ENCODE measurements around the gene TNNT3.
"Not testable (repeated sequence)": the region's sequence is repeated elsewhere in the genome, so short reads cannot be mapped to it uniquely, and the experiment has no call there.

Gene TNNT3

DNA sequence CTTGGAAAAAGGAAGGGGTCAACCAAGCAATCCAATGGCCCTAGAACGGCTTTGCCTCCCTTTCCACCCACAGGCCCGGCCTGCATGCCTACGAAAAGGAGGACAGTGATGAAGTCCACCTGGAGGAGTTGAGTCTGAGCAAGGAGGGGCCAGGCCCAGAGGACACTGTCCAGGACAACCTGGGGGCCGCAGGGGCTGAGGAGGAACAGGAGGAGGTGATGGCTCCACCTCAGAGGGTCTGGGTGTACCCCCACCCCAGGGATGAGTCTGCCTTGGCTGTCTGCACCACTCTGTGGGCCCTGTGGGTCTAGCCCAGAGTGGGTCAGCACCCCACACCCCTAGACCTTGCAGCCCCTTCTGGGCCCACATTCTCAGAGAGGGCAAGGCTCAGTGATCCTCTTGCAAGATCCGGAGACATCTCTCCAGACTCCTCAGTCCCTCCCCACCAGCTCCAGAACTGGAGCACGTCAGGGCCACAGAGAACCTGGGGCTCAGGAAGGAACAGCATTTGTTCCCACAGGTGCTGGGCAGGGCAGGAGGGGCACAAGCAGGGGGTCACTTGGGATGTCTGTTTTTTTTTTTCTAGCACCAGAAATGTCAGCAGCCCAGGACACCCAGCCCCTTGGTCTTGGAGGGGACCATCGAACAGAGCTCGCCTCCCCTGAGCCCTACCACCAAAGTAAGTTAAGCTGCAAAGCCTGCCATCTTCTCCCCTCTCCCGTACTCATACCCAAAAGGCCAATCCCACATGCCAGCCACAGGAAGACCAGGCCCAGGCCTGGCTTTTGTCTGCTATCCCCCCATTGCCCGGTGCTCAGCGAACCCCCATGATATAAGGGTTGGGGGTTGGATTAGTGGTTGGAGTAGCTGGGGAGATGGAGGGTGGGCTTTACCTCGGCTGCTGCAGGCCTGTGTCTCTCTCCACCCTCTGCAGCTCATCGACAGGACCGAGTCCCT, 35.9 kb upstream of the TNNT3 start:
- Histone ChIP-seq H3K4me2 (ENCODE audit: low read length) (no peak overlapping the region), H3K4me1 (ENCODE audit: control insufficient read depth, insufficient read depth, low read length) (peaks cover 45% of the 10 kb centered on the region), H3K4me3 (ENCODE audit: low read length) (no peak overlapping the region), H3K9ac (ENCODE audit: low read depth, low read length) (no peak overlapping the region), H3K36me3 (ENCODE audit: insufficient read depth, low read length) (peaks cover 90% of the 10 kb centered on the region), H3K27me3 (ENCODE audit: control insufficient read depth, insufficient read depth, low read length) (no peaks in the 10 kb centered on the region), H3K9me3 (replicated peaks; ENCODE audit: low read length) (no peaks in the 10 kb centered on the region)

DNA sequence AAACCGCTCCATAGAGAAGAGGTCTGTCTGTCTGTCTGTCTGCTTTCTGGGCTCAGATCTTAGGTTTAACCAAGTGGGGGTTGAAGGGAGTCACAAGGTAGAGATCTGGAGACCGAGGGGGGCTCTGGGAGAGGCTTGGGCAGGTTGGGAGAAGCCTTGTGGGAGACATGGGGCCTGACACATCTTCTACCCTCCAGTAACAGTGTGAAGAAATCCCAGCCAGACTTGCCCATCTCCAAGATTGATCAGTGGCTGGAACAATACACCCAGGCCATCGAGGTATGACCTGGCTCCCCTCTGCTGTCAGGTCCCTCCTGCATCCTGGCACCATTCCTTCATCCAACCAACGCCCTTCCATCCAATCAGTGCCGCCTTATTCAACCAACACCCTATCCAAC, 35.2 kb upstream of the TNNT3 start:
- Histone ChIP-seq H3K4me3 (ENCODE audit: low read length) (no peak overlapping the region), H3K4me2 (ENCODE audit: low read length) (no peak overlapping the region), H3K36me3 (ENCODE audit: insufficient read depth, low read length) (peaks cover 95% of the 10 kb centered on the region), H3K27me3 (ENCODE audit: control insufficient read depth, insufficient read depth, low read length) (no peaks in the 10 kb centered on the region), H3K9ac (ENCODE audit: low read depth, low read length) (no peak overlapping the region), H3K4me1 (ENCODE audit: control insufficient read depth, insufficient read depth, low read length) (peaks cover 48% of the 10 kb centered on the region), H3K9me3 (replicated peaks; ENCODE audit: low read length) (no peaks in the 10 kb centered on the region)

DNA sequence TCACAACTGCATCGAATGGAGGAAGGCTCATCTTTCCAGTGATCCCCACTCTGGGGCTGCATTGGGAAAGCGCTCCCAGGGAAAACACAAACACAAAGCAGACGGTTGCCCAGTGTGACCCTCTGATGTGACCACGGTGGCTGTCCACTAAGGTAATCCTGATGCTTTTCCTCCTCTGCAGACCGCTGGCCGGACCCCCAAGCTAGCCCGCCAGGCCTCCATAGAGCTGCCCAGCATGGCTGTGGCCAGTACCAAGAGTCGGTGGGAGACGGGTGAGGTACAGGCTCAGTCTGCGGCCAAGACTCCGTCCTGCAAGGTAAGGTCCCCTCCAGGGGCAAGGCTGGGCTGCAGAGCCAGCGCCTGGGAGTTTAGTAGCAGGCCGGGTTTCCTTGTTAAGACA, 33.0 kb upstream of the TNNT3 start:
- H3K4me1 ChIP-seq (ENCODE audit: control insufficient read depth, insufficient read depth, low read length) = peaks cover 42% of the 10 kb centered on the region

DNA sequence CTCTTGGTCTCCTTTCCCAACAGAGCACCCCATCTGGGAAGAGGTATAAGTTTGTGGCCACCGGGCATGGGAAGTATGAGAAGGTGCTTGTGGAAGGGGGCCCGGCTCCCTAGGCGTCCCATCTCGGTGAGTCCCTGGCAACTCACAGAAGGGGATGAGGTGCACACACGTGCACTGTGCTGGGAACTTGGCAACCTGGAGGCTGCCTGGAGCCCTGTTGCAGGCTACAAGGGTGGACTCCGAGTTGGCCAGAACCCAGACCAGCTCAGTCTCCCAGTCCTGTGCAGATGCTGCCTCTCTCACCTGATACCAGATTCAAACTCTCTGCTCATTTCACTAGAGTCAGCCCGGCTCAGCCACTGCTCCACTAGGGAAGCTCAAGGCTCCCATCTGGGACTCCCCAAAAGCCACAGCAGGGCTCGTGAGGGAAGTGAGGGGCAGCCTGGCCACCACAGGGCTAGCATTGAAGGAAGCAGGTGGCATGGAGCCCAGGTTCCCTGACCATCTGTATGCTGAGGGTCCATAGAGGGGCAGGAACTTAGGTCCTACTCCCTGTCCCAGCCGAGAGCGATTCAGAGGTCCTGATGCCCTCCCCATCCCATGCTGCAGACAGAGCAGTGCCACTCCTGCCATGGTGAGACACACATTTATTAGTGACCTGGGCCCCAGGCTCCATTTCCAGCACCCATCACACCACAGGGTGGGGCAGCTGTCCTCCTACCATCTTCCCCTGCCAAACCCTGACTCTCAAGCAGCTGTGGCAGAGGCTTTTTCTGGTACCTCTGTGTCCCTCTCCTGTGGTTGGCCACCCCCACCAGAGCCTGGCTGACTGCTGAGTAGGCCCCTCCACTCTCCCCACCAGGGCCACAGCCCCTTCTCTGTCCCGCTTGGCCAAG, 31.8 kb upstream of the TNNT3 start:
- H3K4me1 ChIP-seq (ENCODE audit: control insufficient read depth, insufficient read depth, low read length) = peaks cover 33% of the 10 kb centered on the region
- H3K4me3 ChIP-seq (ENCODE audit: low read length) = no peak overlapping the region
- H3K9me3 ChIP-seq (replicated peaks; ENCODE audit: low read length) = no peaks in the 10 kb centered on the region
- H3K36me3 ChIP-seq (ENCODE audit: insufficient read depth, low read length) = peaks cover 87% of the 10 kb centered on the region
- no peak overlapping the region for H3K4me2 ChIP-seq (ENCODE audit: low read length)
- no peaks in the 10 kb centered on the region for H3K27me3 ChIP-seq (ENCODE audit: control insufficient read depth, insufficient read depth, low read length)
- no peak overlapping the region for H3K9ac ChIP-seq (ENCODE audit: low read depth, low read length)

More for the DNA sequence above, 33.0 kb upstream of the TNNT3 start:
- not testable (repeated sequence) for H3K4me2 ChIP-seq (ENCODE audit: low read length); H3K9ac ChIP-seq (ENCODE audit: low read depth, low read length); H3K4me3 ChIP-seq (ENCODE audit: low read length); H3K9me3 ChIP-seq (replicated peaks; ENCODE audit: low read length); H3K27me3 ChIP-seq (ENCODE audit: control insufficient read depth, insufficient read depth, low read length)
- peaks cover 96% of the 10 kb centered on the region for H3K36me3 ChIP-seq (ENCODE audit: insufficient read depth, low read length)

DNA sequence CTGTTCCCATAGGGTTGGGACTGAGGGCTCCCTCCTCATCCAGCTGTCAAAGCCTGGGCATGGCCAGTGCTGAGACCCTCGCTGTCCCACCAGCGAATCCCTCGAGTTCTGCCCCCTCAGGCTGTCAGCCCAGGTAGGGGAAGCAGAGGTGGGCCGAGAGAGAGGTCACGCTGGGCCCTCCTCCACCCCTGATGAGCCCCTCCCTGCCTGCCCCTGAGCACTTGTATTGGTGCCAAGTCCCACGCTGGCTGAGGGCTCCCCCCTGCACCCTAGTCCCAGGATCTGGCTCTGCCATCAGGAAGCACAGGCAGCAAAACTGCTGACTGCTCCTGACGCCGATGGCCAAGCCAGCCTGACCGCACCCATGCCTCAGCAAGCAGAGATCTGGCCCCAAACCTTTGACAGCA, 31.2 kb upstream of the TNNT3 start:
- H3K4me3 ChIP-seq (ENCODE audit: low read length) = no peak overlapping the region
- peaks cover 33% of the 10 kb centered on the region for H3K4me1 ChIP-seq (ENCODE audit: control insufficient read depth, insufficient read depth, low read length)
- no peak overlapping the region for H3K4me2 ChIP-seq (ENCODE audit: low read length)
- no peak overlapping the region for H3K9ac ChIP-seq (ENCODE audit: low read depth, low read length)
- no peaks in the 10 kb centered on the region for H3K27me3 ChIP-seq (ENCODE audit: control insufficient read depth, insufficient read depth, low read length)
- H3K36me3 ChIP-seq (ENCODE audit: insufficient read depth, low read length) = peaks cover 81% of the 10 kb centered on the region
- H3K9me3 ChIP-seq (replicated peaks; ENCODE audit: low read length) = no peaks in the 10 kb centered on the region

DNA sequence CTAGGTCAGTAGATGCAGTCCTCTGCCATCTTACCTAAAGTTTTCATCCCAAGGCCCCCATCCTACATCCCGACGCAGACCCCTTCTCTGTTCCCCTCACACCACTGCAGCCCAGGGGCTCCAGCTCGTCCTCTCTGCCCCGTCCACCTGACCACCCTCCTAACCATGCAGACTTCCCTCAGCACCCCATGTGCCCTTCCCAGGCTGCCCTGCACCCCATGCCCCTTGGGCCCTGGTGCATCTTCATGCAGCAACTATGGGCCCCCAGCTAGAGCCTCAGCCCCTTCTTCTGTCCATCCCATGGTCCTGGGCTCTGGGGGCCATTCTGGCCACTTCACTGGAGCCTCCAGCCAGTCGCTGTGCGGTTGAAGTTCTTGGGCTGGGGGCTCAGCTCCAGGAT, 30.7 kb upstream of the TNNT3 start:
- H3K27me3 ChIP-seq (ENCODE audit: control insufficient read depth, insufficient read depth, low read length) = no peaks in the 10 kb centered on the region
- H3K4me2 ChIP-seq (ENCODE audit: low read length) = no peak overlapping the region
- H3K4me3 ChIP-seq (ENCODE audit: low read length) = no peak overlapping the region
- no peaks in the 10 kb centered on the region for H3K9me3 ChIP-seq (replicated peaks; ENCODE audit: low read length)
- H3K4me1 ChIP-seq (ENCODE audit: control insufficient read depth, insufficient read depth, low read length) = peaks cover 33% of the 10 kb centered on the region
- no peak overlapping the region for H3K9ac ChIP-seq (ENCODE audit: low read depth, low read length)
- H3K36me3 ChIP-seq (ENCODE audit: insufficient read depth, low read length) = peaks cover 76% of the 10 kb centered on the region

DNA sequence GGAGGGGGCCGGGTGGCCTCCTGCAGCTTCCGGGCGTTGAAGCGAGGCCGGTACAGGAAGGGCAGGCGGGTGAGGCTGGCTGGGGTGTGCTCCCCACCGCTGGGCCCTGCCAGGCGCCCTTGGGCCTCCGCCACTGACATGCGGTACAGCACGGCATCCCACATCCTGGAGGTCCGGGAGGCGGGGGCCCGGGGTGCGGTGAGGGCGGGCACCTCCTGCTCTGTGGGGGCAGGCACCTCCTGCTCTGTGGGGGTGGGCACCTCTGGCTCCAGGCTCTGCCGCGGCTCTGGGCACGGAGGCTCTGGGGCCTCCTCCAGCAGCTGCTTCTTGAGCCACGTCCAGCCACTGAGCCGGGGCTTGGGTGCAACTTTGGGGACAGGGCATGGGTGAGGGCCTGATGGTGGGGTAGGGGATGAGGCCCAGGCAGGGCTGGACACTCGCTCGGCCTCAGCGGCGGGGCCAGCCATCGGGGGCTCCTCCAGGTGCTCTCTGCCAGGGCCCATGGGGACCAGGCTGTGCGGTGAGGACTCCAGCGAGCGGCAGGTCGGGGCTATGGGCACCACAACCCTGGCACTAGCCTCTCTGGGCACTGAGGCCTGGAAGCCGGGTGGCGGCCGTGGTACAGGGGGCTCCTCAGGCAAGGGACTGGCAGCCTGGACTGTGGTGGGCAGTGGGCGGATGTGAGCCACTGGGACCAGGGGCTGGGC, 30.1 kb upstream of the TNNT3 start:
- no peaks in the 10 kb centered on the region for H3K9me3 ChIP-seq (replicated peaks; ENCODE audit: low read length)
- H3K4me3 ChIP-seq (ENCODE audit: low read length) = no peak overlapping the region
- no peak overlapping the region for H3K4me2 ChIP-seq (ENCODE audit: low read length)
- peaks cover 33% of the 10 kb centered on the region for H3K4me1 ChIP-seq (ENCODE audit: control insufficient read depth, insufficient read depth, low read length)
- H3K9ac ChIP-seq (ENCODE audit: low read depth, low read length) = no peak overlapping the region
- H3K27me3 ChIP-seq (ENCODE audit: control insufficient read depth, insufficient read depth, low read length) = no peaks in the 10 kb centered on the region
- peaks cover 71% of the 10 kb centered on the region for H3K36me3 ChIP-seq (ENCODE audit: insufficient read depth, low read length)

DNA sequence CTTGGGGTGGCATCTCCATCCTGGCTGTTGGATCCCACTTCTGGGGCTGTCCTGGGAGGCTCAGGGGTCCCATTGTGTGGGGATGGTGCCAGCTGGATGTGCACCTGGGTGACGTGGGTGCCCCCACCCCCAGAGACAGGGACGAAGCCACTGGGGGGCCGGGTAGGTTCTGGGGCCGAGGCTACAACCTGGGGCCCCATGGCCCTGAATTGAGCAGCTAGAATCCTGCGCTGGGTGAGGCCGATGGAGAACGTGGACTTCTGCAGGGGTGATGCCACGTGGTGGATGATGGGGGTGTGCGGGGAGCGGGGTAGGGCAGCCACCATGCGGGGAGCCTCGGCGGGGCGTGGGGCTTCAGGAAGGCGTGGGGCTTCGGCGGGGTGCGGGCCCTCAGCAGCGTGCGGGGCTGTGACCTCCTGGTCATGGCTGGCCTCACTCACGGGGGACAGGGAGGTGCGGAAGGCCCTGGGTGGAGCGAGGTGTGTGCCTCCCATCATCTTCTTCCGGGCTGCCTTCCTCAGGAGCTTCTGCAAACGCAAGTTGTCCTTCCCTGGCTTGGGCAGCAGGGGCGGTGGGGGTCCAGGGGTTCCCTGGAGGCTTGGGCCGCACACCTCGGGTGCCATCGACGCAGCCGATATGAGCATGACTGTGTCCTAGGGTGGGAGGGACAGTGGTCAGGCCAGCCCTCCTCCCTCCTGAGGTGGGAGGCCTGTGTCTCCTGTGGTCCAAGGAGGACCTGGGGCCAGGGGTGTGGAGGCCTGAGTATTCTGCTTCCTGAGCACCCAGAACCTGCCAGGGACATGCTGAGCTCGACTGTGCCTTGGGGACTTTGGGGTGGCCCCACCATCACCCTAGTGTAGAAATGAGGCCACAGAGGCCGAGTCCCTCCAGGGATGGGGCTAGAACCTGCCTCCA, 29.3 kb upstream of the TNNT3 start:
- no peak overlapping the region for H3K4me3 ChIP-seq (ENCODE audit: low read length)
- peaks cover 33% of the 10 kb centered on the region for H3K4me1 ChIP-seq (ENCODE audit: control insufficient read depth, insufficient read depth, low read length)

DNA sequence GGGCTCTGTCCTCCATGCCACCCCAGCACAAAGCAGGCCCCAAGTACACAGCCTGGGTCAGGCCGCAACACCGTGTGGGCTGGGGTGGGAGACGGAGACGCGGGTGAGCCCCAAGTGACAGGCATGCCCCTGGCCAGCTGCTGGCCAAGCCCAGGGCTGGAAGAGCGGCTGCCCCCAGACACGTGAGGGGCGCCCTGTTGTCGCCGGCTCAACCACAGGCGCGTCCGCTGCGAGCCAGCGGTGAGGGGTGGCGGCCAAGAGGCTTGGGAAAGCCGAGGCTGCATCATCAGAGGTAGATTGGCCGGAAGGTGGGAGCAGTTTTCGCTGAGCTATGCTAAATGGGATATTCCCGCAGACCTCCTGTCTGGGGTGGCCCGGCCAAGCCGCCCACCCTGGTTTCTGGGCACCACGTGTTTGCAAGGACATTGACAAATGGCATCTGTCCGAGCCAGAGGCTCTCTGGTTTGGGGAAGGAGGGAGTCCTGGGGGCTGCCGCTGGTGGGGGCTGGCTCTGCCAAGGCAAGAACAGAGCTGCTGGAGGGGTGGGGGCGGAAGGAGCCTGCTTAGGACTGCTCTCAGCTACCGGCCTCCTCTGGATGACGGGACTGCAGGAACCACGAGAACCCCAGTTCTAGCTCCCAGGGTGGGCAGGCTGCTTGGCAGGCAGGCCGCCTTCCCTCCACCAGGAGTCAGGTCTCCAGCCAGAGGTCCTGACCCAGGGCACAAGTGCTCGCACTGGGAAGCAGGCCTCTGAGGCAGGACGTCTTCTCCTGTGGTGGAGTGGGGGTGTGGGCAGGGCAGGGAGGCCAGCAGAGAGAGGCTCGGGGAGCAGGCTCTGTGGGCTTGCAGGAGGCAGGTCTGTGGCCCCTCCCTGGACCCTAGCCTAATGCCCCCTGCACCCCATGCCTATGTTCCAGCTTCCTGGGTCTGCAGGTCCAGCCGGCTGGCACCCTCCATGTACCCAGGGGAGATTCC, 28.4 kb upstream of the TNNT3 start:
- peaks cover 5% of the 10 kb centered on the region for H3K27me3 ChIP-seq (ENCODE audit: control insufficient read depth, insufficient read depth, low read length)
- no peaks in the 10 kb centered on the region for H3K9me3 ChIP-seq (replicated peaks; ENCODE audit: low read length)
- H3K4me3 ChIP-seq (ENCODE audit: low read length) = no peak overlapping the region
- peak overlapping the region; percentile 47 for H3K9ac ChIP-seq (ENCODE audit: low read depth, low read length)
- peaks cover 33% of the 10 kb centered on the region for H3K4me1 ChIP-seq (ENCODE audit: control insufficient read depth, insufficient read depth, low read length)
- peaks cover 53% of the 10 kb centered on the region for H3K36me3 ChIP-seq (ENCODE audit: insufficient read depth, low read length)
- H3K4me2 ChIP-seq (ENCODE audit: low read length) = no peak overlapping the region

More for the DNA sequence above, 29.3 kb upstream of the TNNT3 start:
- H3K27me3 ChIP-seq (ENCODE audit: control insufficient read depth, insufficient read depth, low read length) = no peaks in the 10 kb centered on the region
- no peaks in the 10 kb centered on the region for H3K9me3 ChIP-seq (replicated peaks; ENCODE audit: low read length)
- H3K4me2 ChIP-seq (ENCODE audit: low read length) = no peak overlapping the region
- peaks cover 62% of the 10 kb centered on the region for H3K36me3 ChIP-seq (ENCODE audit: insufficient read depth, low read length)
- H3K9ac ChIP-seq (ENCODE audit: low read depth, low read length) = peak overlapping the region; percentile 47

DNA sequence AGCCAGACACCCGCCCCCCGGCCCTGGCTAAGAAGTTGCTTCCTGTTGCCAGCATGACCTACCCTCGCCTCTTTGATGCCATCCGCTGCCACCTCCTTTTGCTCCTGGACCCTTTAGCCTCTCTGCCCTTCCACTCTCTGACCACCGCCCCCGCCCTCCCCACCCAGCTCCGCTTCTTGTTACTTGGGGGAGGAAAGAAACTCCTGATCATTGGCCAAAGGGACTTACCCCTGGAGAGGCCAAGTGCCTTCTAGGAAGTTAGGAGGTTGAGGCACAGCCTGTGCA, 27.7 kb upstream of the TNNT3 start, which contains the start of gene PRR33:
PRR33 (minus strand) TSS at position 65 of the 285 bp plus-strand sequence. CDS start 1,311 bp downstream, outside the sequence.
- Histone ChIP-seq H3K36me3 (ENCODE audit: insufficient read depth, low read length) (peaks cover 47% of the 10 kb centered on the region), H3K9me3 (replicated peaks; ENCODE audit: low read length) (no peaks in the 10 kb centered on the region), H3K4me3 (ENCODE audit: low read length) (no peak within 1 kb of the TSS), H3K27me3 (ENCODE audit: control insufficient read depth, insufficient read depth, low read length) (peaks cover 11% of the 10 kb centered on the region), H3K4me2 (ENCODE audit: low read length) (no peak within 1 kb of the TSS), H3K4me1 (ENCODE audit: control insufficient read depth, insufficient read depth, low read length) (peaks cover 33% of the 10 kb centered on the region), H3K9ac (ENCODE audit: low read depth, low read length) (peak within 1 kb of the TSS; percentile 47)

Data from skeletal muscle satellite cell (primary cell).